NCI-H187 treated with DMSO at 0.1 percent for 48 hours (cell line): Measurements from ENCODE around the gene HPS1.

Source experiments
- DNase-seq: peaks from one replicate; lab custom pipeline; 2025; lab: John Stamatoyannopoulos, UW

Gene HPS1

GRCh38 chr10:98431016-98431415 lies 15.7 kb downstream of the HPS1 start:
- DNase-seq = no peak

- no peak for DNase-seq
These were observed 16.3 kb downstream of the HPS1 start for GRCh38 chr10:98430427-98430826.

- DNase-seq = no peak
These were observed 17.2 kb downstream of the HPS1 start for GRCh38 chr10:98429320-98430072.

GRCh38 chr10:98427011-98427515 lies 19.7 kb downstream of the HPS1 start:
- no peak for DNase-seq

- no peak for DNase-seq
These were observed 21.0 kb downstream of the HPS1 start for GRCh38 chr10:98425511-98426352.

GRCh38 chr10:98424295-98425254 lies 22.2 kb downstream of the HPS1 start:
- DNase-seq = no peak

- no peak for DNase-seq
These were observed 23.0 kb downstream of the HPS1 start for GRCh38 chr10:98423691-98424120.

GRCh38 chr10:98422182-98422581 lies 24.6 kb downstream of the HPS1 start:
- no peak for DNase-seq

GRCh38 chr10:98420786-98421185 lies 25.9 kb downstream of the HPS1 start:
- DNase-seq = no peak

- DNase-seq = no peak
These were observed 27.1 kb downstream of the HPS1 start for GRCh38 chr10:98419469-98420261.

- DNase-seq = no peak
These were observed 27.9 kb downstream of the HPS1 start for GRCh38 chr10:98418665-98419468.

- DNase-seq = no peak
These were observed 28.6 kb downstream of the HPS1 start for GRCh38 chr10:98417973-98418664.

- DNase-seq = no peak
These were observed 29.2 kb downstream of the HPS1 start for GRCh38 chr10:98417481-98417959.

GRCh38 chr10:98416606-98417388 lies 29.9 kb downstream of the HPS1 start:
- DNase-seq = no peak

GRCh38 chr10:98415731-98416119 lies 31.0 kb downstream of the HPS1 start:
- DNase-seq = no peak

GRCh38 chr10:98414932-98415730 lies 31.6 kb downstream of the HPS1 start, which contains the start of gene PYROXD2:
Gene PYROXD2 (minus strand): TSS chr10:98415182. CDS start chr10:98415135, 47 bp downstream.
- no peak for DNase-seq

- no peak for DNase-seq
These were observed 32.2 kb downstream of the HPS1 start for GRCh38 chr10:98414578-98414931.

GRCh38 chr10:98411768-98412167 lies 35.0 kb downstream of the HPS1 start:
- no peak for DNase-seq
